Lower leg skin (tissue), 4 donors: ENCODE measurements around the gene PGBD1. TPM values are rescaled to one million over a fixed set of nuclear protein-coding genes. Genes with fewer than 3 reads are reported as not detected.

Experiments
- DNase-seq, 2 donors: peaks; one replicate each; pipeline ENCODE4 v3.0.0-alpha.2; 2019; ENCODE audit warnings: low spot score in 2 of 2
- H3K4me3 ChIP-seq: fragments of 200-600 bp; sonication (generic); 2 replicates; pipeline ENCODE4 v1.5.1; 2017; ENCODE audit warnings: mild to moderate bottlenecking, low read depth; ENCODE audit not compliant: poor library complexity, severe bottlenecking
- POLR2A ChIP-seq, 2 donors: fragments of 450-650 bp; IDR thresholded peaks; one replicate each; pipeline ENCODE4 v1.6.1; 2016 to 2017; ENCODE audit warnings: antibody characterized with exemption in 2 of 2, mild to moderate bottlenecking in 1 of 2, moderate library complexity in 1 of 2
- WGBS, 2 donors: methylation state at CpG; one replicate each; pipeline ENCODE4 v1.1.5; 2018; 5-methylcytosine and 5-hydroxymethylcytosine counted together
- intact Hi-C: fragments of 100-400 bp; cut with DNase I; formaldehyde crosslinking; loops from one replicate; pipeline ENCODE4 v1.15.0; 2023; ENCODE audit warnings: low total_unique reads
- total RNA-seq, 4 donors: library from RNA; depleted of rRNA; stranded (reverse); fragments of >200 nt; gene quantifications; one replicate each; pipeline ENCODE4 v1.1.0, GENCODE V29; 2016
- TF ChIP-seq, protein P1 (sequence below), 3 donors: fragments of 450-650 bp; IDR thresholded peaks; one replicate each; pipeline ENCODE4 v1.5.1; 2016; ENCODE audit warnings: antibody characterized with exemption in 3 of 3, mild to moderate bottlenecking in 3 of 3, moderate library complexity in 2 of 3

PGBD1 gene
- total RNA-seq, 4 donors from 2014 or later = 0.15 to 1.6 (median 1.1) TPM

DNA sequence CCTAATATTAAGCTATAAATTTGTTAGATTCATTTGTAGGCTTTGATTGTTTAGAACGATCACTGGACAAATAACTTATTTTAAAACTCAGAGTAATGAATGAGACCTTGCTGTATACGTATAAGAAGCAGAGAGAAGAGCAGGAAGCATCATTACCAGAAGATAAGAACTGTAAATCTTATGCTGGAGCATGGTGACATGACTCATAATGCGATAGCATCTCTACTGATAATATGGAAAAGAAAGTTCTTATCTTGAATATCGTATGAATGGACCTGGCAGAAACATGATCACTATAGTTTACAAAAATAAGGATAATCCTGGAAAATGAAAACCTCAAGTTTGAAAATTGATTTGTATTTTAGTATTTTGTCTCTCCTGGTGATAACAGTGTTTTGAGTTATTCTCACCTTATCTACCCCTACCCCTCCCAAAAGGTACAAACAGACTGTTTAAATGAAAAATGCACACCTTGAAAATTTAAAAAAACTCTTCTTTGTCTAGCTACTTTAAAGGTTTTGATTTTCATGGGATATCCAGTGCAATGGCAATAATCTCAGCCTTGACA is 16.5 kb upstream of the PGBD1 start:
- intact Hi-C loops = no loop called here
- no peak for TF ChIP-seq POLR2A (IDR thresholded peaks at IDR 0.05)
- TF ChIP-seq, protein P1, sequence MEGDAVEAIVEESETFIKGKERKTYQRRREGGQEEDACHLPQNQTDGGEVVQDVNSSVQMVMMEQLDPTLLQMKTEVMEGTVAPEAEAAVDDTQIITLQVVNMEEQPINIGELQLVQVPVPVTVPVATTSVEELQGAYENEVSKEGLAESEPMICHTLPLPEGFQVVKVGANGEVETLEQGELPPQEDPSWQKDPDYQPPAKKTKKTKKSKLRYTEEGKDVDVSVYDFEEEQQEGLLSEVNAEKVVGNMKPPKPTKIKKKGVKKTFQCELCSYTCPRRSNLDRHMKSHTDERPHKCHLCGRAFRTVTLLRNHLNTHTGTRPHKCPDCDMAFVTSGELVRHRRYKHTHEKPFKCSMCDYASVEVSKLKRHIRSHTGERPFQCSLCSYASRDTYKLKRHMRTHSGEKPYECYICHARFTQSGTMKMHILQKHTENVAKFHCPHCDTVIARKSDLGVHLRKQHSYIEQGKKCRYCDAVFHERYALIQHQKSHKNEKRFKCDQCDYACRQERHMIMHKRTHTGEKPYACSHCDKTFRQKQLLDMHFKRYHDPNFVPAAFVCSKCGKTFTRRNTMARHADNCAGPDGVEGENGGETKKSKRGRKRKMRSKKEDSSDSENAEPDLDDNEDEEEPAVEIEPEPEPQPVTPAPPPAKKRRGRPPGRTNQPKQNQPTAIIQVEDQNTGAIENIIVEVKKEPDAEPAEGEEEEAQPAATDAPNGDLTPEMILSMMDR (IDR thresholded peaks at IDR 0.05) = no peak
- DNase-seq = no peak
- no peak overlapping the region for H3K4me3 ChIP-seq
- 46 to 48% methylated on average over 4 of the region's 4 CpGs for WGBS, 2 donors

DNA sequence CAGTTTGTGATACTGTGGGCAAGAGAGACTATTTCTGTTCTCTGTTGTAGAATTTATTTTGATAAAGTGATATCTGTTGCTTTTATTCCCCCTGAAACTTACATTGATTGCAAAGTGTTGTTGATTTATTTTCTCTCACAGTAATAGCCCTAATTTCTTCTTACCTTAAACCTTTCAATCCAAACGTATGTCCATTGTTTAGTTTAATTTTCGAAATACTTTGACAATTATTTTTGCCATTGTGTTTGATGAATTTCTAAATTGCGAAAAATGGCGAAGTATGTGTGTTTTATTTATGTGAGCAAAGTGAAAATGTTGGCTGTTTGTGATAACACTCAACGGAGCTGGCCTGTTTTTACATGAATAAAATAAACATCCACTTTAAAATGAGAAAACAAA is 14.8 kb upstream of the PGBD1 start:
- DNase-seq = no peak
- TF ChIP-seq POLR2A (IDR thresholded peaks at IDR 0.05) = no peak
- TF ChIP-seq, protein P1 (IDR thresholded peaks at IDR 0.05) = no peak
- 6 to 12% methylated on average over 5 of the region's 5 CpGs for whole genome bisulfite sequencing, 2 donors
- H3K4me3 ChIP-seq = peak overlapping the region; percentile 87
- intact Hi-C loops = no loop called here

GRCh38 chr6:28266962-28267694 is 14.2 kb upstream of the PGBD1 start, which contains the start of gene ZSCAN26:
Gene ZSCAN26, plus strand, starts transcription at chr6:28267143. Its CDS starts 4,777 bp downstream, at chr6:28271920.
- peak within 1 kb of the TSS; percentile 87 for H3K4me3 ChIP-seq
- TF ChIP-seq, protein P1 (IDR thresholded peaks at IDR 0.05) = no peak
- TF ChIP-seq POLR2A (IDR thresholded peaks at IDR 0.05) = no peak
- 0 to 1% methylated on average over 28 to 30 of the region's 32 CpGs for WGBS, 2 donors
- DNase-seq = peak; percentile 56 to 94
- intact Hi-C loops = no loop called here

DNA sequence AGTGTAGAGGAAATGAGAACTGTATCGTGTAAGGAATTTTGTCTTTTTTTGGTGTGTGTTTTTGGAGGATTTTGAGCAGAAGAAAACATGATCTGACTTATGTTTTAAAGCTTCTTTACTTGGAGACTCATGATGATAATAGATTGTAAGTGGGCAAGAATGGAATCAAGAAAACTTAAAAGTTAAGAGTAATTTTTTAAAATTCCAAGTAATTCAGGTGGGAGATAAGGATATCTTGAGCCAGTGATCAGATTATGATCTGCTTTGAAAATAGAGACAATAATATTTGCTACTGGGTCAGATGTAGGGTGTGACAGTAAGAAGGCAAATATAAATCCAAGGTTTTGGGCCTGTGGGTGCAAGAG is 13.7 kb upstream of the PGBD1 start:
- WGBS, 2 donors = 0 to 3% methylated on average over 1 of the region's 1 CpG
- intact Hi-C loops = no loop called here

DNA sequence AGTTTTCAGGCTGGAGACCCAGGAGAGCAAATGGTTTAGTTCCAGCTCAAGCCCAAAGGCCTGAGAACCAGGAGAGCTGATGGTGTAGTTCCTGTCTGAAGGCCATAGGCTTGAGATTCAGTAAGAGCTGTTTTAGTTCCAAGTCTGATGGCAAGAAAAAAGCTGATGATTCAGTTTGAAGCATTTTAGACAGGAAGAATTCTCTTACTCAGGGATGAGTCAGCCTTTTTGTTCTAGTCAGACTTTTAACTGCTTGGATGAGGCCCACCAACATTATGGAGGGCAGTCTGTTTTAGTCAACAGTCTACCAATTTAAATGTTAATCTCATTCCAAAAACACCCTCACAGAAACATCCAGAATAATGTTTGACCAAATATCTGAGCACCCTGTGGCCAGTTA is 11.9 kb upstream of the PGBD1 start:
- intact Hi-C loops = no loop called here
- no peak for DNase-seq
- TF ChIP-seq POLR2A (IDR thresholded peaks at IDR 0.05) = no peak
- TF ChIP-seq, protein P1 (IDR thresholded peaks at IDR 0.05) = no peak
- no peak overlapping the region for H3K4me3 ChIP-seq

More for the DNA sequence above, 13.7 kb upstream of the PGBD1 start:
- peak overlapping the region; percentile 87 for H3K4me3 ChIP-seq
- no peak for DNase-seq
- TF ChIP-seq, protein P1 (IDR thresholded peaks at IDR 0.05) = no peak
- no peak for TF ChIP-seq POLR2A (IDR thresholded peaks at IDR 0.05)
